Fibroblast of pulmonary artery (primary cell): ENCODE measurements around the gene HSD11B1L.
"Not testable (repeated sequence)": the region's sequence is repeated elsewhere in the genome, so short reads cannot be mapped to it uniquely, and the experiment has no call there.

Experiments
- DNase-seq: peaks from one replicate; pipeline ENCODE4 v3.0.0-alpha.2; 2010; ENCODE audit warnings: low read depth
- H3K4me3 ChIP-seq: replicated peaks from 2 replicates; pipeline ENCODE4 v1.5.1; 2011; ENCODE audit warnings: low read depth, mild to moderate bottlenecking, control low read depth, low read length, moderate library complexity
- CTCF ChIP-seq: IDR thresholded peaks from 2 replicates; pipeline ENCODE4 v1.5.1; 2011; ENCODE audit warnings: mild to moderate bottlenecking, control low read depth, low read length, inconsistent platforms; ENCODE audit errors: missing control alignments

Gene HSD11B1L

DNA sequence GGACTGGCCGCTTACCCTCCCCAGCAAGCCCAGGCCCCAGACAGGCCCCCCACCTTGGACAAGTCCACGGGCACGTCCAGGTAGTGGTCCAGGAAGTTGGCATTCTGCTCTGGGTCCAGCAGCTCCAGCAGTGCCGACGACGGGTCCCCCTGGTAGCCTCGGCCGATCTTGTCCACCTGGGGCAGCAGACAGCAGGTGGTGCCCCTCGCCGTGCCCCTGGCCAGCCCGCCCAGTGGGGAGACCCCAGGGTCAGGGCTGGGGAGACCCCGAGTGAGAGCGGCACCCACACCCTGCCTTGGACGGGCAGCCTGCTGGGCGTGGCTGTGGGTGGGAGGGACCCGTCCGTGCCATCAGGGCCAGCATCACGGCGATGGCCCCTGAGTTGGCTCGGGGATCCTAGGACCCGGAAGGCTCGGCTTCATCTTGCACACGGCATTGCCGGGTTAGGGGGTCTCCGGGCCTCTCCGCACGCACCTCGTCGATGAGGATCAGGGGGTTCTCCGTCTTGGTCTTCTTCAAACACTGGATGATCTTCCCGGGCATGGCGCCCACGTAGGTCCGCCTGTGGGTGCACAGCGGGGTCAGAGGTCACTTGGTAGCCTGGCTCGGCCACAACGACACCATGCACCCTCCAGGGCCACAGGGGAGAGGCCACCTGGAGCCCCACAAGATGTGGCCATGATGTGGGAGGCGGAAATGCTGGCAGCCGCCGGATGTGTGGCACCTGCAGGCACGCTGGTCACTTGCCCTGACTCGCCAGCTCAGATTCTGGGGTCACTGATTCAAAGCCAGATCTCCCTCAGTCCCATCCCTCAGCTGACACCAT, 15.6 kb downstream of the HSD11B1L start:
- no peak for DNase-seq
- H3K4me3 ChIP-seq, result no peak overlapping the region
- no peak for TF ChIP-seq CTCF

DNA sequence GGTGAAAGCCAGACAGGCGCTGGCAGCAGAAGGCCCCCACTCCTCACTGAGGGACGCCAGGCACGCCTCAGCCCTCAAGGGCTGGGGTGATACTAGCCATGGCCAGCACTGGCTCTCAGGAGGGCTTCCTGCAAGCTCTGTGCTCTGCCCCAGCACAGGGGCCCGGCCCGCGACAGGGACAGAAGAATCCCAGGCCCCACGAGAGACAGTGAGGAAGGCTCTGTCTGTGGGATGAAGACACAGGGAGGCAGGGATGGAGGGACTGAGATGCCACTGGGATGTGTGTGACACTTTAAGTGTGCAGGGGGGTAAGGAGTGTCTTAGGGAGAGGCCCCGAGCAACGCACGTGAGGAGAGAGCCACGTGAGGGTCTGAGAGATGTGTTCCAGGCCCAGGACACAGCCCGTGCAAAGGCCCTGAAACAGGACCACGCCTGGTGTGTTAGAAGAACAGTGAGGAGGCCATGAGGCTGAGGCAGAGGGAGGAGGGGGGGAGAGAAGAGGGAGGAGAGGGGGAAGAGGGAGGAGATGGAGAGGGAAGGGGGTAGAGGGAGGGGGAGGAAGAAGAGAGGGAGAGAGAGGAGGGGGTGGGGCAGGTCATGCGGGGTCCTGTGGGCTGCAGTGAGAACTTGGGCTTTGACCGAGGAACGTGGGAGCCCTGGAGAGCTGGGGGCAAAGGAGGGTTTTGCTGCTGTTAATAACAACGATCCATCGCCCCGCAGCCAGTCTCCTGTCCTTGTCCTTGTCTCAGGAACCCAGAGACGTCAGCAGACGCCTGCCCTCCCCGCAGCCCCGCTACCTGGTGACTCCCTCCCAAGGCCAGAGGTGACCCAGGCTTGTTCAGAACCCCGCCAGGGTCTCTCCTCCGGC, 16.4 kb downstream of the HSD11B1L start:
- DNase-seq, result no peak
- TF ChIP-seq CTCF, result no peak
- H3K4me3 ChIP-seq, result no peak overlapping the region

- TF ChIP-seq CTCF, result no peak
- H3K4me3 ChIP-seq, result no peak overlapping the region
- no peak for DNase-seq
Measured at GRCh38 chr19:5697890-5698634, 17.2 kb downstream of the HSD11B1L start.

DNA sequence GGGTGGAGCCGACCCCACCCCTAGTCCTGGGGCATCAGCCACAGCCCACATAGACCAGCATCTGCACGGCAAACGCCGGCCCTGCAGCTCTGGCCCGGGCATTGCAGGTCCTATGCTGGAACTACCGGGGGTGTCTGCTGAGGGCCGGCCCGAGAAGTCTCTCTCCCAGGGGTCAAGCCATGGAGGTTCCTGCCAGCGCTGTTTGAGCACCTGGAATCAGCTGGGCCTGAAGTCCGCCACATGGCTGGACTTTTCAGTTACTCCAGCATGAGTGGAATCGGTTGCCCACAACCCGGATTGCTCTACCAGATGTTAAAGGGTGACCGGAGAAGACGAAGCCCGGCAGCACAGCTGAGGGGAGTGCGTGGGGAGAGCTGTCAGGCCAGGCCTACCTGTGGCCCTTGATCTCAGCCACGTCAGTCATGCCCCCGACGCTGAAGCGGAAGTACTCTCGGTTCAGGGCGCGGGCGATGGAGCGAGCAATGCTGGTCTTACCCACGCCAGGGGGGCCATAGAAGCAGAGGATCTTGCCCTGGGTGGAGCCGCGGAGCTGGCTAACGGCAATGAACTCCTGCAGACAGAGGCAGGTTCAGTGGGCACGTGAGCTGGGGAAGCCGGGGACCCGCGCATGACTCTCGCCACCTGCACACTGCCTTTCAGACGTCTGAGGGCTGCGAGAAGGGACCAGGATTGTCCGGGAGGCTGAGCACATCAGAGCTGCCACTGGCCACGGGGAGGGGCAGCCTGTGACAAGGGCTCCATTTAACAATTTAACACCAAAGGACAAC, 18.0 kb downstream of the HSD11B1L start:
- H3K4me3 ChIP-seq, result no peak overlapping the region
- TF ChIP-seq CTCF, result no peak
- no peak for DNase-seq

- TF ChIP-seq CTCF, result no peak
- DNase-seq, result no peak
- no peak overlapping the region for H3K4me3 ChIP-seq
Measured at GRCh38 chr19:5700455-5701092, 19.7 kb downstream of the HSD11B1L start.

DNA sequence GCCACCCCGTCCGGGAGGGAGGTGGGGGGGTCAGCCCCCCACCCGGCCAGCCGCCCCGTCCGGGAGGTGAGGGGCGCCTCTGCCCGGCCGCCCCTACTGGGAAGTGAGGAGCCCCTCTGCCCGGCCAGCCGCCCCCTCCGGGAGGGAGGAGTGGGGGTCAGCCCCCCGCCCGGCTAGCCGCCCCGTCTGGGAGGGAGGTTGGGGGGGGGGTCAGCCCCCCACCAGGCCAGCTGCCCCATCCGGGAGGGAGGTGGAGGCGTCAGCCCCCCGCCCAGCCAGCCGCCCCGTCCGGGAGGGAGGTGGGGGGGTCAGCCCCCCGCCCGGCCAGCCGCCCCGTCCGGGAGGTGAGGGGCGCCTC, 21.2 kb downstream of the HSD11B1L start:
- not testable (repeated sequence) for H3K4me3 ChIP-seq, DNase-seq
